Stimulated activated CD4-positive, alpha-beta T cell treated with anti-CD3 and anti-CD28 coated beads, Interleukin-15, amount 100 ng/mL, for 24 hours (primary cell): Measurements from ENCODE around the gene TBX1.

Experiments used
- DNase-seq: peaks from one replicate; pipeline ENCODE4 v3.0.0-alpha.2; 2020

The TBX1 gene

GRCh38 chr22:19760058-19760950 is at the start of gene TBX1:
Gene TBX1 (plus strand): TSS chr22:19760778. CDS start chr22:19760844, 66 bp downstream.
- DNase-seq, result no peak

- DNase-seq, result no peak
Measured at GRCh38 chr22:19713245-19713644, 47.3 kb upstream of the TBX1 start.

- DNase-seq, result no peak
Measured at GRCh38 chr22:19713650-19714311, 46.8 kb upstream of the TBX1 start.

GRCh38 chr22:19714312-19715187 is 46.0 kb upstream of the TBX1 start, which contains the start of gene SEPTIN5:
Gene SEPTIN5 (plus strand): TSS chr22:19714503. CDS start chr22:19714589, 86 bp downstream.
- DNase-seq, result no peak

- DNase-seq, result no peak
Measured at GRCh38 chr22:19715188-19715930, 45.2 kb upstream of the TBX1 start.

- DNase-seq, result no peak
Measured at GRCh38 chr22:19716041-19716828, 44.3 kb upstream of the TBX1 start.

GRCh38 chr22:19716829-19717105 is 43.8 kb upstream of the TBX1 start:
- no peak for DNase-seq

GRCh38 chr22:19717181-19717580 is 43.4 kb upstream of the TBX1 start:
- DNase-seq, result no peak

GRCh38 chr22:19717691-19718455 is 42.7 kb upstream of the TBX1 start:
- peak; percentile 83 for DNase-seq

GRCh38 chr22:19718456-19719049 is 42.0 kb upstream of the TBX1 start:
- DNase-seq, result no peak

GRCh38 chr22:19719050-19719482 is 41.5 kb upstream of the TBX1 start:
- DNase-seq, result no peak

- no peak for DNase-seq
Measured at GRCh38 chr22:19719488-19720021, 41.0 kb upstream of the TBX1 start.

- DNase-seq, result no peak
Measured at GRCh38 chr22:19720150-19720827, 40.3 kb upstream of the TBX1 start.

- no peak for DNase-seq
Measured at GRCh38 chr22:19720999-19721329, 39.6 kb upstream of the TBX1 start.

GRCh38 chr22:19721330-19722177 is 39.0 kb upstream of the TBX1 start:
- no peak for DNase-seq

- DNase-seq, result no peak
Measured at GRCh38 chr22:19722178-19722981, 38.2 kb upstream of the TBX1 start.

- DNase-seq, result no peak
Measured at GRCh38 chr22:19722982-19723231, 37.7 kb upstream of the TBX1 start.
